HAP-1 (cell line): ENCODE results near the gene TNKS1BP1.
"Not testable (repeated sequence)": the region's sequence is repeated elsewhere in the genome, so short reads cannot be mapped to it uniquely, and the experiment has no call there.

Source experiments
- DNase-seq, 2 experiments: peaks; one replicate each; pipeline ENCODE4 v3.0.0-alpha.2; 2016 to 2020; ENCODE audit warnings: low spot score in 2 of 2
- H3K27me3 ChIP-seq: fragments of 250-450 bp; sonication (Bioruptor Pico); 2 replicates; pipeline ENCODE4 v1.5.1; 2020; ENCODE audit warnings: low read depth, mild to moderate bottlenecking, moderate library complexity
- H3K36me3 ChIP-seq: fragments of 250-450 bp; sonication (Bioruptor Pico); replicated peaks from 2 replicates; pipeline ENCODE4 v1.5.1; 2020; ENCODE audit warnings: mild to moderate bottlenecking
- H3K4me1 ChIP-seq: fragments of 250-450 bp; sonication (Bioruptor Pico); 2 replicates; pipeline ENCODE4 v1.5.1; 2020; ENCODE audit warnings: mild to moderate bottlenecking
- H3K4me3 ChIP-seq: fragments of 250-450 bp; sonication (Bioruptor Pico); 2 replicates; pipeline ENCODE4 v1.5.1; 2020; ENCODE audit warnings: mild to moderate bottlenecking, moderate library complexity
- H3K9me3 ChIP-seq: fragments of 250-450 bp; sonication (Bioruptor Pico); 2 replicates; pipeline ENCODE4 v1.5.1; 2020; ENCODE audit warnings: mild to moderate bottlenecking, moderate library complexity
- in situ Hi-C: fragments of 300-500 bp; cut with MboI; formaldehyde crosslinking; loops from 3 replicates; pipeline ENCODE4 v1.14.3; 2020; ENCODE audit warnings: low sequenced_read_pairs, inconsistent platforms, mixed read lengths

The TNKS1BP1 gene

DNA sequence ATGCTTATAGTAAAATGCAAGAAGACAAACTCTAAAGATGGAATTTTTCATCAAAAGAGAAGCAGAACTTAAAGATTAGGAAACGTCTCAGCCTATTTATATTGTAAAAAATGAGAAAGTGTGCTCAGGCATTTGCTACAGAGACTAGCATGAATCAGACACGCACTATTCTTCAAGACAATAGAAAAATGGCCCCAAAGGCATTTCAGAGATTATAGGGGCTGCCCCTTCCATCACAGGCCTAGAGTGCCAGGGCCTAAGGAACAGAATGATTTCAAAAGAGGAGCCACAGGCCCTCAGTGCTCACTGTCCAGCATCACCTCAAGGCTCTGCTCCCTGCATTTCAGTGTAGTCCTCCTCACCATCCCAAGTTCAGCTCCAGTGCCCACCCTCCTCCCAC is 27.5 kb downstream of the TNKS1BP1 start:
- no peak for DNase-seq
- in situ Hi-C loops: no loop called here
- Histone ChIP-seq H3K36me3 (peaks cover 44% of the 10 kb centered on the region), H3K27me3 (no peaks in the 10 kb centered on the region), H3K4me1 (peaks cover 6% of the 10 kb centered on the region), H3K4me3 (no peak overlapping the region), H3K9me3 (no peaks in the 10 kb centered on the region)

DNA sequence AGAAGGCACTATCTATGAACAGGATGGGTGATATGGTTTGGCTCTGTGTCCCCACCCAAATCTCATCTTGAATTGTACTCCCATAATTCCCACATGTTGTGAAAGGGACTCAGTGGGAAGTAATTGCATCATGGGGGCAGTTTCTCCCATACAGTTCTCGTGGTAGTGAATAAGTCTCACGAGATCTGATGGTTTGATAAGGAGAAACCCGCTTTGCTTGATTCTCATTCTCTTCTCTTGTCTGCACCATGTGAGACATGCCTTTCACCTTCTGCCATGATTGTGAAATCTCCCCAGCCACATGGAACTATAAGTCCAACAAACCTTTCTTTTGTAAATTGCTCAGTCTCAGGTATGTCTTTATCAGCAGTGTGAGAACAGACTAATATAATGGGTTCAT is 28.5 kb downstream of the TNKS1BP1 start:
- H3K9me3 ChIP-seq, DNase-seq, in situ Hi-C loops, H3K4me1 ChIP-seq, H3K27me3 ChIP-seq, H3K4me3 ChIP-seq: not testable (repeated sequence)
- peaks cover 34% of the 10 kb centered on the region for H3K36me3 ChIP-seq

GRCh38 chr11:57294225-57295131 is 30.3 kb downstream of the TNKS1BP1 start:
- no peaks in the 10 kb centered on the region for H3K9me3 ChIP-seq
- in situ Hi-C loops: no loop called here
- H3K4me1 ChIP-seq: peaks cover 11% of the 10 kb centered on the region
- H3K36me3 ChIP-seq: peaks cover 16% of the 10 kb centered on the region
- no peak overlapping the region for H3K4me3 ChIP-seq
- peak; percentile 46 to 58 for DNase-seq
- H3K27me3 ChIP-seq: no peaks in the 10 kb centered on the region

DNA sequence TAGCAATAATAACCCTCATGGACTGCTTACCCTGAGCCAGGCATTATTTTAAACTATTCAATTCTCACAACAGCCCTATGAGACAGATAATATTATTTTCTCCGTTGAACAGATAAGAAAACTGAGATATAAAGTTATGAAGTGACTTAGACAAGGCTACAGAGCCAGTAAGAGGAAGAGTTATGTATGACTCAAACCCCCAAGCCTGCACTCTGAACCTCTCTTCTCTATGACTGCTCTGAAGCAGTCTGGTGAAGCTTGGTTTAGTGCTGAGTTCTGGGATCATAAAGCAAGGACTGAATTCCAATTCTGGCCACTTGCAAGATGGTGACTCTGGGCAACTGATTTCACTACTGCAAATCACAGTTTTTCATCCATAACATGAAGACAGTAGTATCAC is 34.5 kb downstream of the TNKS1BP1 start:
- no peak for DNase-seq
- Histone ChIP-seq H3K4me1 (peaks cover 29% of the 10 kb centered on the region), H3K4me3 (no peak overlapping the region), H3K27me3 (no peaks in the 10 kb centered on the region), H3K9me3 (no peaks in the 10 kb centered on the region), H3K36me3 (no peaks in the 10 kb centered on the region)
- in situ Hi-C loops: no loop called here

GRCh38 chr11:57288771-57289579 is 35.8 kb downstream of the TNKS1BP1 start:
- DNase-seq: peak; percentile 58 to 77
- in situ Hi-C loops: no loop called here

DNA sequence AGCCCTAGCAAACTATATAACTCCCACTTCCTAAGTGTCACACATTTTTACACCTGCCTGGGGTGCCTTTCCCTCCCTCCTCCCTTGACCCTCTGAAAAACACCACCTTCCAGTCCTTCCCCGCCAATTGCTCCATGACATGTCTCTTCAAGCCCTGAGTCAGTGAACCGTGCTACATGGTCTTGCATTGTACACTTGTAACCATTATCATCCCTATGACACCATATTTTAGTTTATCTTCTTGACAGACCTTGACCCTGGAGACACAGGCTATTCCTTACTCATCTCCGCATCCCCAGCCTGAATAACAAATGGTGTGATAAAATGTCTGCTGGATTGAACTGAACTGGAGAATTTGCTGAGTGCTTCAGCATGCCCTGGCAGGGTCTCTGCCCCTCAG is 36.9 kb downstream of the TNKS1BP1 start:
- no peak overlapping the region for H3K4me3 ChIP-seq
- H3K4me1 ChIP-seq: peaks cover 40% of the 10 kb centered on the region
- no peak for DNase-seq
- H3K36me3 ChIP-seq: no peaks in the 10 kb centered on the region
- H3K27me3 ChIP-seq: no peaks in the 10 kb centered on the region
- in situ Hi-C loops: no loop called here
- no peaks in the 10 kb centered on the region for H3K9me3 ChIP-seq

More at GRCh38 chr11:57288771-57289579, 35.8 kb downstream of the TNKS1BP1 start:
- Histone ChIP-seq H3K36me3 (no peaks in the 10 kb centered on the region), H3K4me1 (peaks cover 29% of the 10 kb centered on the region), H3K27me3 (no peaks in the 10 kb centered on the region), H3K4me3 (no peak overlapping the region), H3K9me3 (no peaks in the 10 kb centered on the region)

DNA sequence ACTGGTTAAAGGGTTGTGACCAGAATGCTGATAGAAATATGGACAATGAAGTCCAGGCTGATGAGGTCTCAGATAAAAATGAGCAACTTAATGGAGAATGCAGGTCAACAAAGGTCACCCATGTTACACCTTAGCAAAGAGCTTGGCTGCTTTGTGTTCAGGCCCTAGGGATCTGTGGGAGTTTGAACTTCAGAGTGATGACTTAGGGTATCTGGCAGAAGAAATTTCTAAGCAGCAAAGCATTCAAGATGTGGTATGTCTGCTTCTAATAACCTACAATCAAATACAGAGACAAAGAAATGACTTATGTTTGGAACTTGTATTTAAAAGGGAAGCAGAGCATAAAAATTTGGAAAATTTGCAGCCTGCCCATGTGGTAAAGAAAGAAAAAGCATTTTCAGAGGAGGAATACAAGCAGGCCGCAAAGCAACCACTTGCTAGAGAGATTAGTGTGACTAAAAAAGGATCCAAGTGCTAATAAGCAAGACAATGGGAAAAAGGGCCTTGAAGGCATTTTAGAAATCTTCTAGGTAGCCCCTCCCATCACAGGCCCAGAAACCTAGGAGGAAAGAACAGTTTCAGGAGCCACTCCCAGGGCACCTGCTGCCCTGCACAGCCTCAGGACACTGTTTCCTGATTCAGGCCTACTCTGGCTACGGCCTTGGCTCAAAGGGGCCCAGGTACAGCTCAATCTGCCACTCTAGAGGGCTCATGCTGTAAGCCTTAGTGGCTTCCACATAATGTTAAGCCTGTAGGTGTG is 41.3 kb downstream of the TNKS1BP1 start:
- Histone ChIP-seq H3K36me3 (no peaks in the 10 kb centered on the region), H3K9me3 (no peaks in the 10 kb centered on the region), H3K4me3 (no peak overlapping the region), H3K4me1 (peaks cover 31% of the 10 kb centered on the region), H3K27me3 (no peaks in the 10 kb centered on the region)
- DNase-seq: peak; percentile 77 to 91
- in situ Hi-C loops: no loop called here

DNA sequence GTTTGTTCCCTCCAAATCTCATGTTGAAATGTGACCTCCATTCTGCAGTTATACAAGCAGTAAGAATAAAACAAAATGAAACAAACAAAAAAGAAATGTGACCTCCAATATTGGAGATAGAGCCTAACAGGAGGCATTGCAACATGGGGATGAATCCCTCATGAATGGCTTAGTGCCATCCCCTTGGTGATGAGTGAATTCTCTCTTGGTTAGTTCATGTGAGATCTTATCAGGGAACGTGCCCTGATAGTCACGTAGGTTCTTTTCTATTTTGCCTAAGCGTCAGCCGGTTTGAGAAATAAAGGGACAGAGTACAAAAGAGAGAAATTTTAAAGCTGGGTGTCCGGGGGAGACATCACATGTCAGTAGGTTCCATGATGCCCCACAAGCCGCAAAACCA is 43.2 kb downstream of the TNKS1BP1 start:
- in situ Hi-C loops, H3K36me3 ChIP-seq, H3K27me3 ChIP-seq, DNase-seq, H3K9me3 ChIP-seq, H3K4me3 ChIP-seq: not testable (repeated sequence)
- H3K4me1 ChIP-seq: peaks cover 39% of the 10 kb centered on the region

DNA sequence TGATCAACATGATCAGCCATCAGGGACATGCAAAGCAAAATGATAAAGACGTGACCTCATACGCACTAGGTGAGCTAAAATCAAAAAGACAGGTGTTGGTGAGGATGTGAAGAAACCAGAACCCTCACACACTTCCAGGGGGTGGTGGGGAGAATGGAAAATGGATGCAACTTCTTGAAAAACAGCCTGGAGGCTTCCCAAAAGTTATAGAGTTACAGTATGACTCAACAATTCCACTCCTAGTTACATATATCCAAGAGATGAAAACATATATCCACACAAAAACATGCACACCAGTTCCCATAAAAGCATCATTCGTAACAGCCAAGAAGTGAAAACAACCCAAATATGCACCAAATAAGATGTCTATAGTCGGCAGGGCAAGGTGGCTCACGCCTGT is 45.6 kb downstream of the TNKS1BP1 start:
- Histone ChIP-seq H3K9me3 (no peaks in the 10 kb centered on the region), H3K4me3 (no peak overlapping the region), H3K27me3 (no peaks in the 10 kb centered on the region), H3K36me3 (no peaks in the 10 kb centered on the region), H3K4me1 (peaks cover 29% of the 10 kb centered on the region)
- DNase-seq: no peak
- in situ Hi-C loops: no loop called here

GRCh38 chr11:57278721-57279095 is 46.0 kb downstream of the TNKS1BP1 start:
- no peak for DNase-seq
- Histone ChIP-seq H3K4me1 (peaks cover 25% of the 10 kb centered on the region), H3K27me3 (no peaks in the 10 kb centered on the region), H3K4me3 (no peak overlapping the region), H3K36me3 (no peaks in the 10 kb centered on the region), H3K9me3 (no peaks in the 10 kb centered on the region)
- in situ Hi-C loops: no loop called here

DNA sequence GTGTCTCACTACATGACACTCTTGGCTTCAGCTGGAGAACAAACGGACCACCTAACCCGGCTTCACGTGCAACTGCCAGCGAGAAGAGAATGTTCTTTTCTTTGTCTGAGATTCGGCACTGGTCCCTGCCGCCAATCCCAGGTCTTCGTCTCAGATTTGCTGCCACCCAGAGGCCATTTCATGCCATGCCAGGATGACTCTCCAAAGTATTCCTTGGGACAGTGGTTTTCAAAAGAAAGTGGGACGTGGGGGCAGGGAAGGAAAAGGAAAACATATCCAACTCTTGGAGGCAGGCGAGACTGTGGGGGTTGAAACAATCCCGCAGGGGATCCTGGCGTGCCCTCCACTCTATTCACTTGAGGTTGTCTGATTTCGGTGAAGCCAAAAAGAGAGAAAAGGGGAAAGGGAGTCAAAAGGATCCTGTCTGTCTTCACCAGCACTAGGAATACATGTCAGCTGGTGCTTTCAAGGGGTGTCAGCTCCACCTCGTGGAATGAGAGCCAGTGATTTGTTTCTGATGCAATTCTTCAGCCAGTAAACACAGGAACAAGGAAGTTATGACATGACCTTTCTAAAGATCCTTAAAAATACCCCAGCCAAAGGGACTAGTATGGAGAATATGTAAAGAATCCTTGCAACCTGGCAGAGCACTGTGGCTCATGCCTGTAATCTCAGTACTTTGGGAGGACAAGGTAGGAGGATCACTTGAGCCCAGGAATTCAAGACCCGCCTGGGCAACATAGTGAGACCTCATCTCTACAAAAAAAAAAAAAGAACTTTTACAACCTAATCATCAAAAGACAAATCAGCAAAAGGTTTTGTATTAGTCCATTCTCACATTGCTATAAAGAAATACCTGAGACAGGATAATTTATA is 46.7 kb downstream of the TNKS1BP1 start:
- Histone ChIP-seq H3K27me3 (no peaks in the 10 kb centered on the region), H3K9me3 (no peaks in the 10 kb centered on the region), H3K36me3 (no peaks in the 10 kb centered on the region), H3K4me3 (no peak overlapping the region), H3K4me1 (peaks cover 19% of the 10 kb centered on the region)
- in situ Hi-C loops: no loop called here
- peak; percentile 86 to 91 for DNase-seq

GRCh38 chr11:57276971-57277675 is 47.6 kb downstream of the TNKS1BP1 start:
- H3K9me3 ChIP-seq: no peaks in the 10 kb centered on the region
- DNase-seq: no peak
- H3K27me3 ChIP-seq: no peaks in the 10 kb centered on the region
- H3K4me3 ChIP-seq: no peak overlapping the region
- H3K4me1 ChIP-seq: peaks cover 13% of the 10 kb centered on the region
- in situ Hi-C loops: no loop called here
- H3K36me3 ChIP-seq: no peaks in the 10 kb centered on the region
